ENCODE data around the gene ZFP92.

DNA sequence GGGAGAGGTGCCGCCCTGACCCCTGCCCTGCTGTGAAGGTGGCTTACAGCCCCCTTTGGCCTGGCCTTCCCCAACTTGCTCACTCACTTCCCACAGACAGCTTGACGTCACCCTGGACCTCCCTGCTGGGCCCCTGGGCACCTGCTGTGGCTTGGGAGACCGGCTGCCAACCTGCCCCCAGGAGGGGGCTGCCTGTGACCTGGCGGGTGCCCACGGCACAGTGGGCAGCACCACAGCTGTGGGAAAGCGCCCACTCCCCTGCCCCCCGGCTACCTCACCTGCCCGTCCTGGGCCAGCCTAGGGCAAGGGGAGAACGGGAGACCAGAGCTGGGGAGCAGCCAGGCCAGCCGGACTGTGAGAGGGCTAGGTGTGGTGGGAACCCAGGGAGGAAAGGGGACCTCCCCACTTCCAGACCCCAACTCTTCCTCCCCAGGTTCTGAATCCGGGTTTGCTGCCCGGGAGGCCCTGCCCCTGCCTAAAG, 2.4 kb upstream of the ZFP92 start:
- TF ChIP-seq CTCF (IDR thresholded peaks at IDR 0.05) (no peak), EZH2phosphoT487 (IDR thresholded peaks at IDR 0.05) (no peak)

All from neural progenitor cell (in vitro differentiated cells).